ENCODE measurements around the gene RAB17.
"Not testable (repeated sequence)": the region's sequence is repeated elsewhere in the genome, so short reads cannot be mapped to it uniquely, and the experiment has no call there.

The RAB17 gene

GRCh38 chr2:237613679-237614078, 23.1 kb upstream of the RAB17 start:
- Mint-ChIP-seq H3K4me3 (no peak overlapping the region), H3K27me3 (ENCODE audit: low read depth, poor library complexity) (peaks cover 18% of the 10 kb centered on the region), H3K36me3 (ENCODE audit: low read depth) (no peaks in the 10 kb centered on the region), H3K9me3 (peaks cover 5% of the 10 kb centered on the region), H3K4me1 (peaks cover 4% of the 10 kb centered on the region), H3K27ac (no peak overlapping the region)
- TF ChIP-seq CTCF (IDR thresholded peaks at IDR 0.05) = no peak
- DNase-seq = no peak

GRCh38 chr2:237612527-237613357, 22.2 kb upstream of the RAB17 start:
- Mint-ChIP-seq H3K36me3 (ENCODE audit: low read depth) (no peaks in the 10 kb centered on the region), H3K27ac (no peak overlapping the region), H3K4me1 (peaks cover 6% of the 10 kb centered on the region), H3K27me3 (ENCODE audit: low read depth, poor library complexity) (peaks cover 16% of the 10 kb centered on the region), H3K9me3 (peaks cover 15% of the 10 kb centered on the region), H3K4me3 (no peak overlapping the region)
- DNase-seq = no peak
- TF ChIP-seq CTCF (IDR thresholded peaks at IDR 0.05) = no peak

GRCh38 chr2:237606522-237606921, 16.0 kb upstream of the RAB17 start:
- not testable (repeated sequence) for H3K27ac Mint-ChIP-seq; DNase-seq; H3K4me3 Mint-ChIP-seq; H3K36me3 Mint-ChIP-seq (ENCODE audit: low read depth)
- peaks cover 36% of the 10 kb centered on the region for H3K9me3 Mint-ChIP-seq
- peaks cover 32% of the 10 kb centered on the region for H3K4me1 Mint-ChIP-seq
- H3K27me3 Mint-ChIP-seq (ENCODE audit: low read depth, poor library complexity) = peaks cover 10% of the 10 kb centered on the region

GRCh38 chr2:237604960-237605359, 14.4 kb upstream of the RAB17 start:
- Mint-ChIP-seq H3K4me1 (peaks cover 48% of the 10 kb centered on the region), H3K27ac (no peak overlapping the region), H3K27me3 (ENCODE audit: low read depth, poor library complexity) (peaks cover 17% of the 10 kb centered on the region), H3K9me3 (peaks cover 36% of the 10 kb centered on the region), H3K36me3 (ENCODE audit: low read depth) (no peaks in the 10 kb centered on the region), H3K4me3 (no peak overlapping the region)
- no peak for TF ChIP-seq CTCF (IDR thresholded peaks at IDR 0.05)
- DNase-seq = no peak

GRCh38 chr2:237604391-237604790, 13.9 kb upstream of the RAB17 start:
- H3K4me3 Mint-ChIP-seq = no peak overlapping the region
- TF ChIP-seq CTCF (IDR thresholded peaks at IDR 0.05) = no peak
- H3K4me1 Mint-ChIP-seq = peaks cover 53% of the 10 kb centered on the region
- peaks cover 36% of the 10 kb centered on the region for H3K9me3 Mint-ChIP-seq
- H3K27me3 Mint-ChIP-seq (ENCODE audit: low read depth, poor library complexity) = peaks cover 21% of the 10 kb centered on the region
- DNase-seq = no peak
- no peaks in the 10 kb centered on the region for H3K36me3 Mint-ChIP-seq (ENCODE audit: low read depth)
- no peak overlapping the region for H3K27ac Mint-ChIP-seq

- Mint-ChIP-seq H3K4me3 (no peak overlapping the region), H3K27me3 (ENCODE audit: low read depth, poor library complexity) (peaks cover 18% of the 10 kb centered on the region), H3K36me3 (ENCODE audit: low read depth) (no peaks in the 10 kb centered on the region), H3K27ac (peak overlapping the region; percentile 76), H3K4me1 (peaks cover 55% of the 10 kb centered on the region), H3K9me3 (peaks cover 33% of the 10 kb centered on the region)
- no peak for TF ChIP-seq CTCF (IDR thresholded peaks at IDR 0.05)
- DNase-seq = no peak
Measured at GRCh38 chr2:237603718-237604362, 13.3 kb upstream of the RAB17 start.

Measured in nephron progenitor cell (in vitro differentiated cells).